H9 (cell line): ENCODE measurements around the gene FASTK. TPM values are rescaled to one million over a fixed set of nuclear protein-coding genes. Genes with fewer than 3 reads are reported as not detected.

Source experiments
- DNase-seq: peaks from one replicate; pipeline ENCODE4 v3.0.0-alpha.2; 2017
- H2AFZ ChIP-seq: one replicate; pipeline ENCODE4 v1.6.1; 2013; ENCODE audit warnings: mild to moderate bottlenecking, low read length, control low read depth, moderate library complexity
- H2AK5ac ChIP-seq: 2 replicates; pipeline ENCODE4 v1.6.1; 2013; ENCODE audit warnings: low read length, control low read depth, mixed read lengths; ENCODE audit not compliant: insufficient read length
- H2BK120ac ChIP-seq: one replicate; pipeline ENCODE4 v1.6.1; 2013; ENCODE audit warnings: low read depth, mild to moderate bottlenecking, low read length, control low read depth, inconsistent platforms; ENCODE audit not compliant: poor library complexity, severe bottlenecking
- H2BK12ac ChIP-seq: 2 replicates; pipeline ENCODE4 v1.6.1; 2013; ENCODE audit warnings: low read length, control low read depth, mixed read lengths, low read depth; ENCODE audit not compliant: insufficient read length
- H2BK15ac ChIP-seq: 2 replicates; pipeline ENCODE4 v1.6.1; 2013; ENCODE audit warnings: low read depth, low read length, control low read depth
- H2BK20ac ChIP-seq: one replicate; pipeline ENCODE4 v1.6.1; 2013; ENCODE audit warnings: low read depth, mild to moderate bottlenecking, low read length, control low read depth, inconsistent platforms; ENCODE audit not compliant: poor library complexity, severe bottlenecking
- H2BK5ac ChIP-seq: 2 replicates; pipeline ENCODE4 v1.6.1; 2013; ENCODE audit warnings: low read length, control low read depth, mixed read lengths; ENCODE audit not compliant: insufficient read length
- H3K14ac ChIP-seq: 2 replicates; pipeline ENCODE4 v1.6.1; 2013; ENCODE audit warnings: low read length, control low read depth; ENCODE audit not compliant: insufficient read depth
- H3K18ac ChIP-seq: 2 replicates; pipeline ENCODE4 v1.6.1; 2013; ENCODE audit warnings: low read depth, mild to moderate bottlenecking, mixed read lengths, low read length, control low read depth; ENCODE audit not compliant: insufficient read length
- H3K23ac ChIP-seq: 2 replicates; pipeline ENCODE4 v1.6.1; 2013; ENCODE audit warnings: low read length, control low read depth, mixed read lengths, low read depth; ENCODE audit not compliant: insufficient read length
- H3K23me2 ChIP-seq: 2 replicates; pipeline ENCODE4 v1.6.1; 2013; ENCODE audit warnings: low read depth, mild to moderate bottlenecking, mixed read lengths, low read length, control low read depth; ENCODE audit not compliant: insufficient read length, poor library complexity, severe bottlenecking
- H3K27ac ChIP-seq: 2 replicates; pipeline ENCODE4 v1.5.1; 2013; ENCODE audit warnings: low read length, control low read depth, mixed read lengths, low read depth; ENCODE audit not compliant: insufficient read length
- H3K27me3 ChIP-seq: 2 replicates; pipeline ENCODE4 v1.6.1; 2013; ENCODE audit warnings: low read length, control low read depth, inconsistent platforms; ENCODE audit not compliant: insufficient read depth
- H3K4ac ChIP-seq: 2 replicates; pipeline ENCODE4 v1.6.1; 2013; ENCODE audit warnings: low read depth, mild to moderate bottlenecking, control low read depth, inconsistent platforms, low read length, moderate library complexity
- H3K4me1 ChIP-seq: 2 replicates; pipeline ENCODE4 v1.6.1; 2013; ENCODE audit warnings: low read length, control low read depth, inconsistent platforms; ENCODE audit not compliant: insufficient read depth
- H3K4me2 ChIP-seq: 2 replicates; pipeline ENCODE4 v1.6.1; 2013; ENCODE audit warnings: low read length, control low read depth, mixed read lengths; ENCODE audit not compliant: insufficient read length, insufficient read depth
- H3K56ac ChIP-seq: 2 replicates; pipeline ENCODE4 v1.6.1; 2013; ENCODE audit warnings: low read depth, mild to moderate bottlenecking, mixed read lengths, low read length, control low read depth; ENCODE audit not compliant: insufficient read length
- H3K79me1 ChIP-seq: 2 replicates; pipeline ENCODE4 v1.6.1; 2013; ENCODE audit warnings: low read depth, mild to moderate bottlenecking, moderate library complexity, low read length, control low read depth, inconsistent platforms; ENCODE audit not compliant: insufficient read depth, poor library complexity, severe bottlenecking
- H3K79me2 ChIP-seq: 2 replicates; pipeline ENCODE4 v1.6.1; 2013; ENCODE audit warnings: low read length, control low read depth, inconsistent platforms; ENCODE audit not compliant: insufficient read depth
- H3K9ac ChIP-seq: 2 replicates; pipeline ENCODE4 v1.6.1; 2013; ENCODE audit warnings: low read length, control low read depth, mixed read lengths; ENCODE audit not compliant: insufficient read length; ENCODE audit errors: extremely low read depth
- H3K9me3 ChIP-seq: one replicate; pipeline ENCODE4 v1.6.1; 2013; ENCODE audit warnings: low read depth, low read length, inconsistent platforms; ENCODE audit not compliant: control insufficient read depth
- H3T11ph ChIP-seq: one replicate; pipeline ENCODE4 v1.6.1; 2013; ENCODE audit warnings: mild to moderate bottlenecking, low read length, control low read depth, inconsistent platforms
- H4K20me1 ChIP-seq: one replicate; pipeline ENCODE4 v1.6.1; 2013; ENCODE audit not compliant: control insufficient read depth, insufficient read length, insufficient read depth
- H4K5ac ChIP-seq: 2 replicates; pipeline ENCODE4 v1.6.1; 2013; ENCODE audit warnings: low read depth, mild to moderate bottlenecking, mixed read lengths, low read length, control low read depth; ENCODE audit not compliant: insufficient read length
- H4K8ac ChIP-seq: replicated peaks from 2 replicates; pipeline ENCODE4 v1.6.1; 2013; ENCODE audit warnings: low read length, control low read depth, mixed read lengths, low read depth; ENCODE audit not compliant: insufficient read length
- H4K91ac ChIP-seq: 2 replicates; pipeline ENCODE4 v1.6.1; 2013; ENCODE audit warnings: low read depth, mild to moderate bottlenecking, moderate library complexity, mixed read lengths, low read length, control low read depth; ENCODE audit not compliant: insufficient read length
- H3K27ac Mint-ChIP-seq, 3 experiments: 2 replicates in 2 of 3; 3 replicates in 1 of 3; pipeline ENCODE4 v1.8.0; 2020 to 2021; ENCODE audit warnings: mixed read lengths in 3 of 3, mild to moderate bottlenecking in 1 of 3, moderate library complexity in 1 of 3
- H3K27me3 Mint-ChIP-seq: 2 replicates; pipeline ENCODE4 v1.8.0; 2021; ENCODE audit warnings: low read depth, mild to moderate bottlenecking, moderate library complexity, mixed read lengths
- H3K36me3 Mint-ChIP-seq, 3 experiments: 2 replicates in 2 of 3; 3 replicates in 1 of 3; pipeline ENCODE4 v1.8.0; 2020 to 2021; ENCODE audit warnings: low read depth in 3 of 3, mixed read lengths in 3 of 3; ENCODE audit not compliant: insufficient read depth in 1 of 3
- H3K4me1 Mint-ChIP-seq, 2 experiments: 2 replicates each; pipeline ENCODE4 v1.8.0; 2020; ENCODE audit warnings: mixed read lengths in 2 of 2
- H3K4me3 Mint-ChIP-seq, 2 experiments: 2 replicates in 1 of 2; 3 replicates in 1 of 2; pipeline ENCODE4 v1.8.0; 2020 to 2021; ENCODE audit warnings: mild to moderate bottlenecking in 2 of 2, mixed read lengths in 2 of 2, moderate library complexity in 1 of 2
- H3K9me3 Mint-ChIP-seq, 2 experiments: 2 replicates in 1 of 2; 3 replicates in 1 of 2; pipeline ENCODE4 v1.8.0; 2020; ENCODE audit warnings: mild to moderate bottlenecking in 2 of 2, mixed read lengths in 2 of 2, moderate library complexity in 1 of 2
- CTCF ChIP-seq: fragments of 200-600 bp; sonication (generic); conservative IDR thresholded peaks from 3 replicates; pipeline ENCODE4 v1.8.0; 2021; ENCODE audit warnings: antibody characterized with exemption, mild to moderate bottlenecking
- WGBS: extraction: QIAGEN DNeasy Blood & Tissue Kit; methylation state at CpG from one replicate; pipeline ENCODE4 v1.1.7; 2013; ENCODE audit warnings: missing lambda C conversion rate, low lambda C conversion rate, mixed read lengths; ENCODE audit not compliant: insufficient read length; ENCODE audit errors: extremely low coverage; 5-methylcytosine and 5-hydroxymethylcytosine counted together
- total RNA-seq: library from RNA; stranded (reverse); gene quantifications from 2 replicates; pipeline ENCODE4 v1.2.1, GENCODE V29; 2021

Gene FASTK
- total RNA-seq, 1 experiment from 2014 or later, result 57.8 TPM

DNA sequence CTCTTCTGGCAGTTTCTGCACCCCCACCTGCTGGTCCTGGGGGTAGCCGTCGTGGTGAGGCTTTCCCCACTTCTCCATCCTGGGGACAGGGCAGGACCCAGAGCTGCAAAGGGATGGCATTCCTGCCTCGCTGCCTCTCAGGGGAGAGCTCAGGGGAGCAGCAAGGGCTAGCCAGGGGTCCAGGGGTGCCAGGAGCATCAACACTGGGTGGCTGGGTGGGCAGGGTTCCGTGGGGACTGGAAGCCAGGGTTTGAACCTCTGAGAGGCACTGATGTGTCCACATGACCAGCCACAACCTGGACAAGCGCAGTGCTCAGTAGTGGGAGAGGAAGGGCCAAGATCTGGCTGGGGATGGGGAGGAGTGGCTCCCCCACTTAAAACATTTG lies 46.8 kb downstream of the FASTK start:
- Histone ChIP-seq H4K5ac (no peak overlapping the region), H3K4ac (no peak overlapping the region), H3K9me3 (no peaks in the 10 kb centered on the region), H3K23me2 (peaks cover 1% of the 10 kb centered on the region), H3K9ac (no peak overlapping the region), H3T11ph (no peak overlapping the region), H2AK5ac (no peak overlapping the region), H3K4me2 (no peak overlapping the region), H3K27ac (no peak overlapping the region), H2BK120ac (no peak overlapping the region), H3K56ac (no peak overlapping the region), H3K4me1 (no peaks in the 10 kb centered on the region), H3K18ac (no peak overlapping the region), H4K20me1 (no peaks in the 10 kb centered on the region), H2AFZ (no peak overlapping the region), H3K79me1 (no peaks in the 10 kb centered on the region), H2BK15ac (no peak overlapping the region), H2BK20ac (no peak overlapping the region), H4K91ac (no peak overlapping the region), H3K79me2 (no peaks in the 10 kb centered on the region), H2BK5ac (no peak overlapping the region), H3K27me3 (no peaks in the 10 kb centered on the region), H2BK12ac (no peak overlapping the region), H3K23ac (no peak overlapping the region), H3K14ac (no peak overlapping the region), H4K8ac (no peak overlapping the region)
- Mint-ChIP-seq H3K9me3 (no peaks in the 10 kb centered on the region), H3K27ac (no peak overlapping the region), H3K36me3 (peaks cover 0 to 8% (median 4%) of the 10 kb centered on the region in 3 experiments; a peak in 4 of 7 replicates), H3K27me3 (no peaks in the 10 kb centered on the region), H3K4me3 (no peak overlapping the region), H3K4me1 (peaks cover 2 to 4% of the 10 kb centered on the region in 2 experiments)
- DNase-seq, result no peak
- no CpG with 5 or more reads among the region's 5 CpGs for WGBS
- no peak for TF ChIP-seq CTCF
